ENCODE data around the gene KCNJ16. TPM values are rescaled to one million over a fixed set of nuclear protein-coding genes. Genes with fewer than 3 reads are reported as not detected.

KCNJ16 gene
- total RNA-seq, 1 experiment from 2014 or later: 9.3 TPM

DNA sequence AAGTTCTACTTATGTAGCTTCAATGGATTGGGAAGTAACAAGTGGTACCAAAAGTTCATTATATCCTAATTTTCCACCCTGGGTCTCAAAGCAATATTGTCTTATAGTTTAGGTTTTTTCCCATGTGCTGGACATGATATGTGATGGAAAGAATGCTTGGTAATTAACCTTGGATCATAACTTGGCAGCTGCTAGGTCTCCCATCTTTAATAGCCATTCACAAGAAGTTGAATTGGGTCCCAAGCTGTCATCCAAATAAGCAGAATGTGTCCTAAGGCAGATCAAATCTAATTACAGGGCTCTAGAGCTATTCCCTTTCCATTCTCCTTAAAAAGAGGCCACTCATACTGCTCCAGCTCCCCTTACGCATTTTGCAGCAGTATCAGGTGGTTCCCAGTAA lies 44.7 kb upstream of the KCNJ16 start:
- Histone ChIP-seq H3K4me3 (ENCODE audit: low read depth, low read length) (no peak overlapping the region), H3K36me3 (ENCODE audit: control insufficient read depth, insufficient read depth, low read length) (no peaks in the 10 kb centered on the region), H3K4me1 (peaks cover 7% of the 10 kb centered on the region), H3K9me3 (peaks cover 10% of the 10 kb centered on the region), H3K27me3 (replicated peaks; ENCODE audit: control insufficient read depth, insufficient read depth, low read length) (no peaks in the 10 kb centered on the region)
- Mint-ChIP-seq H3K27me3 (ENCODE audit: insufficient read depth, unreplicated experiment) (no peaks in the 10 kb centered on the region), H3K9me3 (ENCODE audit: unreplicated experiment) (peaks cover 9% of the 10 kb centered on the region), H3K27ac (ENCODE audit: unreplicated experiment) (no peak overlapping the region), H3K4me3 (ENCODE audit: unreplicated experiment) (no peak overlapping the region), H3K4me1 (ENCODE audit: low read depth, unreplicated experiment) (peaks cover 8% of the 10 kb centered on the region), H3K36me3 (ENCODE audit: insufficient read depth, unreplicated experiment) (peaks cover 6% of the 10 kb centered on the region)
- DNase-seq: no peak
- CTCF ChIA-PET: interaction anchor here (0.8 kb wide), 1 partner anchor 504 kb away, joined by 3 read pairs; no protein-coding TSS in a partner anchor
- no TSS peak for BruUV-seq (replicated peaks)
- TF ChIP-seq, protein P1, sequence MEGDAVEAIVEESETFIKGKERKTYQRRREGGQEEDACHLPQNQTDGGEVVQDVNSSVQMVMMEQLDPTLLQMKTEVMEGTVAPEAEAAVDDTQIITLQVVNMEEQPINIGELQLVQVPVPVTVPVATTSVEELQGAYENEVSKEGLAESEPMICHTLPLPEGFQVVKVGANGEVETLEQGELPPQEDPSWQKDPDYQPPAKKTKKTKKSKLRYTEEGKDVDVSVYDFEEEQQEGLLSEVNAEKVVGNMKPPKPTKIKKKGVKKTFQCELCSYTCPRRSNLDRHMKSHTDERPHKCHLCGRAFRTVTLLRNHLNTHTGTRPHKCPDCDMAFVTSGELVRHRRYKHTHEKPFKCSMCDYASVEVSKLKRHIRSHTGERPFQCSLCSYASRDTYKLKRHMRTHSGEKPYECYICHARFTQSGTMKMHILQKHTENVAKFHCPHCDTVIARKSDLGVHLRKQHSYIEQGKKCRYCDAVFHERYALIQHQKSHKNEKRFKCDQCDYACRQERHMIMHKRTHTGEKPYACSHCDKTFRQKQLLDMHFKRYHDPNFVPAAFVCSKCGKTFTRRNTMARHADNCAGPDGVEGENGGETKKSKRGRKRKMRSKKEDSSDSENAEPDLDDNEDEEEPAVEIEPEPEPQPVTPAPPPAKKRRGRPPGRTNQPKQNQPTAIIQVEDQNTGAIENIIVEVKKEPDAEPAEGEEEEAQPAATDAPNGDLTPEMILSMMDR (IDR thresholded peaks at IDR 0.05; ENCODE audit: insufficient read depth in 1 of 2, low read depth in 1 of 2, low read length in 1 of 2, severe bottlenecking in 1 of 2, unreplicated experiment in 1 of 2): no peak
- POLR2A ChIA-PET: no interaction called here
- intact Hi-C loops (cut with micrococcal nuclease; ENCODE audit: unreplicated experiment): no loop called here

DNA sequence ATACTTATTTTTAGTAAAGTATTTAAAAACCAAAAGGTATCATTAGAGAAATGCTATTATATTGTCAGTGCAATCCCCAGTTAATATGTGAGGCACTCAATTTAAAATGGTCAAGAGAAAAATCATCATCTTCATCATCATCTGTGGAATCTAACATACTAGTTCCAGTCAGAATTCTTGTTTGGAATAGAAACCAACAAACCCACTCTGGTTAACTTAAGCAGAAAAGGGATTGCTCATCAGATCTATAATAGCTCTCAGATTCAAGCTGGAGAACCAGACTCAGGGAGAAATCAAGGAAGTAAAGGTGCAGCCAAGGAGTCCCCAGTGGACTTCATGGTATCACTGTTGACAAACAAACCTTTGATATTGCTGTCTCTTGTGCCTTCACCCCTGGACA lies 43.7 kb upstream of the KCNJ16 start:
- no peak for DNase-seq
- intact Hi-C loops (cut with micrococcal nuclease; ENCODE audit: unreplicated experiment): no loop called here
- Mint-ChIP-seq H3K27me3 (ENCODE audit: insufficient read depth, unreplicated experiment) (no peaks in the 10 kb centered on the region), H3K4me1 (ENCODE audit: low read depth, unreplicated experiment) (peaks cover 8% of the 10 kb centered on the region), H3K36me3 (ENCODE audit: insufficient read depth, unreplicated experiment) (peaks cover 6% of the 10 kb centered on the region), H3K9me3 (ENCODE audit: unreplicated experiment) (peaks cover 9% of the 10 kb centered on the region), H3K4me3 (ENCODE audit: unreplicated experiment) (no peak overlapping the region), H3K27ac (ENCODE audit: unreplicated experiment) (no peak overlapping the region)
- Histone ChIP-seq H3K27me3 (replicated peaks; ENCODE audit: control insufficient read depth, insufficient read depth, low read length) (no peaks in the 10 kb centered on the region), H3K9me3 (peaks cover 10% of the 10 kb centered on the region), H3K4me1 (peaks cover 7% of the 10 kb centered on the region), H3K4me3 (ENCODE audit: low read depth, low read length) (no peak overlapping the region), H3K36me3 (ENCODE audit: control insufficient read depth, insufficient read depth, low read length) (no peaks in the 10 kb centered on the region)
- ChIA-PET CTCF (no interaction called here), POLR2A (no interaction called here)
- no TSS peak for BruUV-seq (replicated peaks)
- TF ChIP-seq, protein P1 (IDR thresholded peaks at IDR 0.05; ENCODE audit: insufficient read depth in 1 of 2, low read depth in 1 of 2, low read length in 1 of 2, severe bottlenecking in 1 of 2, unreplicated experiment in 1 of 2): no peak

DNA sequence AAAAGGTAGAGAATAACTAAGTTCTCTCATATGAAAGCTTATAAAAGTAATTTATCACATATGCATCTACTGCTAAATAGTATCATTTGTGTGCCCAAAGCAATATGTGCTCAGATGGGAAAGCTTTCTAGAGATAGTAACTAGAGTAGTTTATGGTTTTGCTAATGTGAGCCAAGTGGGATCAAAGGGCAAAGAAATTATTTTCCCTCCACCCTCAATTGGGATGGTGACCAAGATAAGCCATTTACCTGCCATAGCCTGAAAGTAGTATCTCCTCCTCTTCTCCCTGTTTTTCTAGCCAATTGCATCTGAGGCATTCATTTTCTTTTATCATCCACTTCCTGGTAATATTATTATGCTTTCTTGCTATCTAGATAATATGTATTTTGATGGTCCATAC lies 41.9 kb upstream of the KCNJ16 start:
- Histone ChIP-seq H3K4me1 (peaks cover 7% of the 10 kb centered on the region), H3K4me3 (ENCODE audit: low read depth, low read length) (no peak overlapping the region), H3K9me3 (0 out of 2 replicates have a peak, but pooled peaks cover 3% of the 10 kb centered on the region), H3K27me3 (replicated peaks; ENCODE audit: control insufficient read depth, insufficient read depth, low read length) (no peaks in the 10 kb centered on the region), H3K36me3 (ENCODE audit: control insufficient read depth, insufficient read depth, low read length) (no peaks in the 10 kb centered on the region)
- DNase-seq: no peak
- H3K27ac Mint-ChIP-seq (ENCODE audit: unreplicated experiment): no peak overlapping the region
- H3K4me1 Mint-ChIP-seq (ENCODE audit: low read depth, unreplicated experiment): peaks cover 8% of the 10 kb centered on the region
- H3K4me3 Mint-ChIP-seq (ENCODE audit: unreplicated experiment): no peak overlapping the region
- ChIA-PET POLR2A (no interaction called here), CTCF (no interaction called here)
- peaks cover 6% of the 10 kb centered on the region for H3K36me3 Mint-ChIP-seq (ENCODE audit: insufficient read depth, unreplicated experiment)
- TF ChIP-seq, protein P1 (IDR thresholded peaks at IDR 0.05; ENCODE audit: insufficient read depth in 1 of 2, low read depth in 1 of 2, low read length in 1 of 2, severe bottlenecking in 1 of 2, unreplicated experiment in 1 of 2): no peak
- no TSS peak for BruUV-seq (replicated peaks)
- no peaks in the 10 kb centered on the region for H3K27me3 Mint-ChIP-seq (ENCODE audit: insufficient read depth, unreplicated experiment)
- intact Hi-C loops (cut with micrococcal nuclease; ENCODE audit: unreplicated experiment): no loop called here
- H3K9me3 Mint-ChIP-seq (ENCODE audit: unreplicated experiment): peaks cover 9% of the 10 kb centered on the region
